NCI-H2029 treated with DMSO at 0.1 percent for 48 hours (cell line): ENCODE data around the gene CLCN7.

Experiments
- DNase-seq: peaks from one replicate; lab custom pipeline; 2025; lab: John Stamatoyannopoulos, UW

CLCN7 gene

GRCh38 chr16:1502092-1503004 lies 27.5 kb upstream of the CLCN7 start:
- DNase-seq, result no peak

- DNase-seq, result no peak
Measured at GRCh38 chr16:1501630-1502029, 26.8 kb upstream of the CLCN7 start.

- no peak for DNase-seq
Measured at GRCh38 chr16:1500465-1501150, 25.8 kb upstream of the CLCN7 start.

- DNase-seq, result no peak
Measured at GRCh38 chr16:1499756-1500464, 25.1 kb upstream of the CLCN7 start.

- DNase-seq, result no peak
Measured at GRCh38 chr16:1498899-1499676, 24.3 kb upstream of the CLCN7 start.

- no peak for DNase-seq
Measured at GRCh38 chr16:1497014-1497598, 22.3 kb upstream of the CLCN7 start.

- DNase-seq, result no peak
Measured at GRCh38 chr16:1496464-1496863, 21.6 kb upstream of the CLCN7 start.

- DNase-seq, result no peak
Measured at GRCh38 chr16:1495889-1496262, 21.0 kb upstream of the CLCN7 start.

- DNase-seq, result no peak
Measured at GRCh38 chr16:1495211-1495888, 20.5 kb upstream of the CLCN7 start.

GRCh38 chr16:1494711-1495110 lies 19.9 kb upstream of the CLCN7 start:
- DNase-seq, result no peak

GRCh38 chr16:1494129-1494640 lies 19.4 kb upstream of the CLCN7 start:
- DNase-seq, result no peak

- DNase-seq, result no peak
Measured at GRCh38 chr16:1493746-1494094, 18.9 kb upstream of the CLCN7 start.

- DNase-seq, result peak; percentile 64
Measured at GRCh38 chr16:1492923-1493745, 18.3 kb upstream of the CLCN7 start, which contains the start of gene TELO2. TELO2 (plus strand) TSS chr16:1493360; CDS start chr16:1494282, 922 bp downstream.

GRCh38 chr16:1492082-1492922 lies 17.5 kb upstream of the CLCN7 start:
- DNase-seq, result no peak

GRCh38 chr16:1491327-1491726 lies 16.5 kb upstream of the CLCN7 start:
- no peak for DNase-seq

GRCh38 chr16:1489077-1489476 lies 14.2 kb upstream of the CLCN7 start:
- no peak for DNase-seq

GRCh38 chr16:1488619-1489018 lies 13.8 kb upstream of the CLCN7 start, which contains the start of gene PTX4:
PTX4 (minus strand) TSS chr16:1488944; CDS start chr16:1488909, 35 bp downstream.
- no peak for DNase-seq

- DNase-seq, result no peak
Measured at GRCh38 chr16:1488054-1488601, 13.3 kb upstream of the CLCN7 start.
